UCSD-AML1 (cell line): ENCODE measurements around the gene NRP1.
"Not testable (repeated sequence)": the region's sequence is repeated elsewhere in the genome, so short reads cannot be mapped to it uniquely, and the experiment has no call there.

Experiments
- DNase-seq: peaks from one replicate; lab custom pipeline; 2025; ENCODE audit not compliant: unreplicated experiment; lab: John Stamatoyannopoulos, UW

NRP1 gene

DNA sequence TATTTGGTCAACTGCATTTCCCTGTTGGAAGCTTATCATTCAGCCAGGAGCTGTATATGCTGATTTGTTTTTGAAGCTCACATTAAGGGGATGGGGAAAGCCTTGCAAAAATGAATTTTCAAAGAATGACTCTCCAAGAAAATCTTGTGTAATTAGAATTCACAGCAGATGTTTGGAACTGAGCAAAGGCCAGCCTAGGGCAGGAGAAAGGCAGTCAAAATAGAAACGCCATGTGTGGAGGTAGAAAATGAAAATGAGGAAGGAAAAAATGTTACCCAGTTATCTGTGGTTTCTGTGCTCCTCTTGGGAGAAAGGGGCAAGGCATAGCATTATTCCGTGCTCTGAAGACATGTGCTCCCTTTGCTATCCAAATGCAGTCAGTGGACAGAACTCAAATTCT, 93.5 kb downstream of the NRP1 start:
- DNase-seq = no peak

DNA sequence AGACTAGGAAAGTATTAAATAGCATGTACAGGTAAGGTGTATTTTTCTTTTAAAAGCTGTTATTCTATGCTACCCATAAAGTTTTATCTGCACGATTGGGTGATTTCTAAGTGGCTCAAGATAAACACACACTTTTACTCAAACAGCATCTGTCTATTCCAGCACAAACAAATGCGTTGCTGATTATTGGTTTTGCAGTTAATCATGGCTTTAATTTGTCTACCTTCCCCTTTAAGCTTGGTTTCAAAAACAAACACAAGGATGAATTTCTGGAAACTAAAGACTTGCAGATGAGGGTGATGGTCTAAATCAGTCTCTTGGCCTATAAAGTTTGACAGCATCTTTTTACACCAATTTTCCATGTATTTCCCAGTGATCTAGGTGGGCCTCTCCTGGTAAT, 94.2 kb downstream of the NRP1 start:
- no peak for DNase-seq

DNA sequence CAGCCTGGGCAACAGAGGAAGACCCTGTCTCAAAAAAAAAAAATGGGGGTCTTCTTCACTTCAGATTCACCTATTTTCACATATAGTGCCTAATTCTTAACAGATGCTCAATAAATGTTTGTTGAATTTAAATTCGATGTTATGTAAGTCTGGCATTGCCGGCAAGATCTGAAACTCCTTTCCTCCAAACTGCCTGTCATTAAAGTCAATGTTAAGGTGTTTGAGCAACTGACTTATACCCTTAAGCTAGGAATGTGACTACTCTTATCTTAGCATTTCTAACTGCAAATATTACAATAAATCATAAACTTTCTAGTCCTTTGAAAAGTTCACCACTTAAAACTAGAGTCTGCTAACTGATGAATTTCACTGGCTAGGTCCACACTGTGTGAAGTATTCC, 95.2 kb downstream of the NRP1 start:
- DNase-seq = no peak

DNA sequence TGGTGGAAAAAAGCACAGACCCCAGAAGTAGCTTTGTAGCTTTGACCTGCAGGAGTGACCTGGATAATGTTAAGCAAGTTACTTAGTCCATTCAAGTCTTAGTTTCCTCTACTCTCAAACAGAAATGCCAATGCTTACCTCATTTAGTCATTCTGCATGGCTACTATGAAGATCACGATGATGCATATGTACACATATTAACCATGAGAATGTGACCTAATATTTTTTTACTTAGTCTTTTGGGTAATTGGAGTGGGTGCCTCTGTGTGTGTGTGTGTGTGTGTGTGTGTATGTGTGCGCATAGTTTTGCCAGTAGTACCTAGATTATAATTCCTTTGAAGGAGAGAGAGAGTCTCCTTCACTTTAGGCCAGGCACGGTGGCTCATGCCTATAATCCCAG, 95.8 kb downstream of the NRP1 start:
- DNase-seq = no peak

DNA sequence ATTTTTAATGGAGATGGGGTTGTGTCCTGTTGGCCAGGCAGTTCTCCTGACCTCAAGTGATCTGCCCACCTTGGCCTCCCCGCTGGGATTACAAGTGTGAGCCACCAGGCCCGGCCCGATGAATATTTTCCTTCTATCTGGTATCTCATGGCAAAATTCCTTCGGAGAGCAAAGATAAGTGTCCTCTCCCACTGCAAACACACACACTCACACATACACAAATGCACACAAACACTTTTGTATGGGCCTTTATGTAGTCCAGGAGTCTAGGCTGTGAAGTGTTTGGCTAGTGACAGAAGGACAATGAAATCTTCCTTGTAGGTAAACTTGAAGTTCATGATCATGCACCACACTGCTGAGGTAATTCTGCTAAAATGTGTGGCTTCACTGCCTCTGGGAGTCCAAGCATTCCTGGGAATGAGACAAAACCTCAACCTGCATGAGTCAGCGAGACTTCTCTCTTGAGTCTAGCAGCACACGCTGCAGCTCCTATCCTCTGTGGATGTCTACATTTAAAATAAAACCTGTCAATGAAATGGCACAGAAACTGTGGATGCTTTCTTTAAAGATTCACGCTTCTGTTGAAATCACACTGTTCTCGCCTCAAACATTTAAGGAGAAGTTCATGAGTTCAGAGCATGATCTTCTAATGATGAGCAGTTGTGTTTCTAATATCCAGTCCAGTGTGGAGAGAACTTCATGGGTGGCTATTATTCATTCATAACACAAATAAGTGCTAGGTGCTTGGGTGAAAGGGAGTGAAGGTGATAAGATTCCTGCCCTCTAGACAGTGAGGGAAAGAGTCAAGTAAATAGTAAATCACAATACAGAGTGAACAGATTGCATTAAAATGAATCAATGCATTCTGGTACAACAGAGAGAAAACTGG, 96.5 kb downstream of the NRP1 start:
- DNase-seq = no peak

DNA sequence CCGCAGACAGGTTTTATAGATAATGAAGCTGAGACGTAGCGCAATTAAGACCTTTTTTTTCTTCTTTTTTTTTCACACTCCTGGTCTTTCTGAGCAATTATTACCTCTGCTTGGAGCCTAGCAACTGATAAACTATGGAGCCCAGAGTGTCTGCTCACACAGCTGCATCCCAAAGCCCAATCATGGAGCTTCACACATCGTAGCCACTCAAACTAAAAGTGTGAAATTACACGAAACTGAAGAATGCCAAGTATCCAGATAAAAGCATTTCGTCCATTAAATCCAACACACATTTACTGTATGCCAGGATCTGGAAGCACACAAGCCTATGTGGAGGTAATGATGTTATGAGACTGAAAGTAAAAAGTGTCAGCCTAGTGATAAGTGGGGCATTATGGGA, 97.6 kb downstream of the NRP1 start:
- no peak for DNase-seq

DNA sequence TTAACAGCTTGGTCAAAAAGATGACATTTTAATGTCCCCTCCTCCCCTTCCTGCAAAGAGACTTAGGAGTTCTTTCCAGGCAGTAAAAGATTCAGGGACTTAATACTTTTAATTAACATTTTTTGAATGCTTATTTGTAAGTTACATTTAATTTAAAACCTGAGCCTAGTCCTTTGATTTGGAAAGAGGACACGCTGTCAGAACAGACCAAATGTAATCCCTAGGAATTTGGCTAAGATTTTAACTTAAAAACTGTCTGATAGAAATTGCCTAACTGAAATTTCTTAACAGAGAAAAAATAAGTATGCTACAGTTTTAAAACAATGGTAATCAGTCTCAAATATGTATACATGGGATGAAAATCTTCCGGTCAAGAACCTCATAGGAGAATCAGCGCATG, 98.5 kb downstream of the NRP1 start:
- DNase-seq = no peak

DNA sequence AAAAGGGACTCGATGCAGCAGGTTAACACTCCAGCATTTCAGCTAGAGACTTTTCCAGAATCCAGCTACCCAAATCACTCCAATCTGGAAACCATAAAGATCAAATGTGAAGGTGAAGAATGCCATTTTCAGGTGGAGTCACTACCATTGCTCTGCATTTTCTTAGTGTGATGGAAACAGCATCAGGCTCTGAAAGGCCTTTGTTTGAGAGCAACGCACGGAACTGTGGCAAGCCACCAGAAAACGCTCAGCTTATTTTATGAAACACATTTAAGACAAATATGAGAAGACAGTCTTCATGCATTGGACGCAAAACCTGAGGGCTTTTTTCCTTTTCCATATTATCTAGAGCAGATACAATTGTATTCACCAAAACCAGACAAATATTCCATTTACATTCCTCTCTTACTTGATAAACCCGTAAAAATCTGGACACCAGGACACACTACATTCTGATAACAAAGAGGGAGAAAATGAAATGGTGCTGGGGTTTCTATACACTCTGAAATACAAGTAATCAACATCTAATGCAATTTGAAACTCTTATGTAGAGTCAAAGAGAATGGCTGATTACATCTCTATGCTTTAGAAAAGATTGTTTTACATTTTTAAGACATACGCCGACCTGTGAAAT, 99.1 kb downstream of the NRP1 start:
- DNase-seq = no peak

DNA sequence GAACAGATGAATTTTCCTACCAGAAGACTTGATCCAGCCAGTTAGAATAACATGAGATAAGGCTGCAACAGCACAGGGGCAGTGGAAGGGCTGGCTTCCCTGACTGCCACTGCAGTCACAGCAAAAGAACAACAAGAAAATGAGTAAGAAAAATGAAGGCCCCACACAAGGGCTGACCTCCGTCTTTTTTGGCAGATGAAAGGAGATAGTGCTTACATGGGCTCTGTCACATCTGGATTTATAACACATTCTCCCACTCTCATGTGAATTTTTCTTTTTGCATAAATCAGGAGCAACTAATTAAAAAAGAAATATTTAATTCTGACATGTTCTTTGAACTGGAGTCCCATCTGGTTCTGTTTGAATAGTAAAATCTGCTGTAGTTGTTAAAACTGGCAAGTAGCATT, 99.6 kb downstream of the NRP1 start:
- DNase-seq = no peak

DNA sequence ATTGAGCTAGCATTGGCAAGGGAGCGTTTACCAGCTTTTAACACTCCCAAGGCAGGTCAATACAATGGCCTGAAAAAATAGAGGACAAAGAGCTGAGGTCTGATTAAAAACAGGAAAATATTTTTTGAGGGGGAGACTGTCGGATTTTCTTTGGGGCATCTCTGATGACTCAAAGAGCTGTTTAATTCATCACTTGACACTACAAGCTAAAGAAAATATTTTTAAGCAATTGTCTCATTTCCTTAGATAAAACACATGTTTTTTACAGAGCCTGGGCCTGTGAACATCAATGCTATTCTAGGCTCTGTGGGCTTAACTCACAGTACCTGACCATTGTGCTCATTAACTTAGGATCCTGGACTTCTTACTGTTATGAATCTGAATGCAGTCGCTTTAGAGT, 100.8 kb downstream of the NRP1 start:
- DNase-seq = no peak

DNA sequence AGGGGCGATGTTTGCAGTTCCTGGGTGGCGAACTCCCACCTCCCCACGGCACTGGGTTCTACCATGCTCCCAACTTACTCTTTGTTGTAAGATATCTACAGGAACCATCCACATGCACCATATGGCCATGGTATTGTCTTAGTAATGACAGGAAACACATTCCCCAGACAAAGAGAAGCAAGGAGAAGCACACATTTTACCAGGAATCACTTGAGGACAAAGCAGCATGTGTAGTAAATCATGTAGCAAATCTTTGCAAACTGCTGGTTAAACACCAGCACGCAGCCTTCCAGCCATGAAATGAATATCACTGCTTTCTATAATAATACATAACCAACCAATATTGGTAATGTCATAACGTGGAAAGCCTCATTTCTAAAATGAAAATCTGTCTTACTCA, 101.2 kb downstream of the NRP1 start:
- DNase-seq = no peak

DNA sequence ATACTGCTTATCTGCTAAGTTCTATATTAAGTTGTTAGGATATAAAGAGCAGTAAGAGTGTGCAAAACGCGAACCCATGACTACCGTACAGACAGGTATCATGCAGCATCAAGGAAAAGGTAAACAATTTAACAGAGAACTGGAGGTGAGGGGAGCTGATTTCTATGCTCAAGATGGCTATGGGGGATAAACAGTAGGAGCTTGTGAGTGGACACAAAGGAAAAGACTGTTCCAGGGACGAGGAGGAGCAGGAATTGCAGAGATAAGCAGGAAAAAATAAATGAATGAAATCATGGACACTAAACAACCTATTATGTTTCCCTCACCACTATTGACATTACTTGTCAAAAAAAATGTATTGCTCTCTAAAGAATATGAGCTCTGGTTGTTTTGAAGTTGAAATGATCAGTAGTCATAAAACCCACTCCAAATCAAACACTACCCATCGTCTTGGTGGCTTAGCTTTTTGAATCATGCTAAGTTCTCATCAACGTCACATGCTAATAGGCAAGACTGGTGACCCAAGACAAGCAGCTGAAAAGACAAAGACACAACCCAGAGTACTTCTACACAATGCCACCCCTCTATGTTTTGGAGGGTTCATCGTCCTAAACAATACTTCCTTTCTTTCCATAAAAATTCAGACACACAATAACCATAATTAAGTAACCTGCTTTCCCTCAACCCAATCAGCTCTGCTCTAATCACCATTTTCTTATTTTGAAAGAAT, 102.7 kb downstream of the NRP1 start:
- no peak for DNase-seq

DNA sequence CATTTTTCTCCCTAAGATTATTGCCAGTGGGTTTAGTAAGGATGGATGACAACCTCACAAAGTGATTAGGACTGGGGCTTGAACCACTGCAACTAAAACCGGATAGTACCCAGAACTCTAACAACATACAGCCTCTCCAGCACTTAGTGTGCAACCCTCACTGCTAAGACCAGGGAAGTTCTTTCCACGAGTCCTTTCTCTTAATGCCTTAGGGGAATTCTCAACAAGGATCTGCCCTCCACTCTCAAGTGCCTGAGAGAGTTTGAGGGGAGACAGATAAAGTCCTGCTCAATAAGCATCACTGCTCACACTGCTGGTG, 104.6 kb downstream of the NRP1 start:
- DNase-seq = no peak

DNA sequence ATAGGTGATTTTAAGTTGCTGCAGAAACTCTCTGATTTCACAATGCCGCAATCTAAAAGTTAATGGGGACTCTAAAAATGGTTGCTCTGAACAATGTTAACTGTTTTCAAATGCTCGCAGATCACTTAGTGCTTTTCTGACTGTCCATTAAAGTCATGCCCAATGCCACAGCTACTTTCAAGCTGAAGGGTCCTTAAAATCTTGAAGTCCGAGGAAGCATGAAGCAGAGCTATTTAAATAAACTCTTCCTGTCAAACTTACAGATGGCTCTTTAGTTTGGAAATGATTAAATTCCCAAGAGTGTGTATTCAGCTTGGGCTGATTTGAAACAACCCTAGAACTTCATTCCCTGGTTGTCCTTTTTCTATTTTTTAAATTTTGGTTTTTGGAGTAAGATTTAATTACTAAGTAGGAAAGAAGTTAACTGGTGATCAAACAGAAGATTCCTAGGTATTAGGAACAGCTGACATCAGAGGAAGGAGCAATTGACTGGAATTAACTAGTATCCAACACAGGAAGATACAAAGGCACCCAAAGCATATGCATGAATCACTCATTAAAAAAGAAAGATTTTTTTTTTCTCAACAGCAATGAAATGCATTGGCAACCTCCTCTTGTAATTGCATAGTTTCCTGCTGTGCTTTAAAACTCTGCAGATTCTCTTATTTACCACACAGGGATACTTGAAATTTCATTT, 105.1 kb downstream of the NRP1 start:
- no peak for DNase-seq

DNA sequence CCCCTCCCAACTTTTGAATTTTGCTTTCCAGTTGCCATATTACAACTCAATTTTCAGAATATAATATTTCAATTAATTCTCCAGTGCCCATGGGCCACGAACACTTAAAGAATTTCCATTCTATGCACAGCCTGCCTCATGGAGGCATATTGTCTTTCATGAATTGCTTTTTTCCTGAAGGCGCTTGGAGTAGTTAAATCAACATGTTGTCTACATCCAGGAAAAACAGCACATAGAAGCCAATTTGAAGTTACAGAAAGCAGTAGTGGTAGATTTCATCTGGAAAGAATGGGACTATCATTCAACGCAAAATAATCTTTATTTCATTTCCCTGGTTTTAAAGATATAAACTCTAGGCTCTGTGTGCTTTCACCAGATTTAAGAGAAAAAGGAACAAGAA, 106.0 kb downstream of the NRP1 start:
- DNase-seq = no peak

DNA sequence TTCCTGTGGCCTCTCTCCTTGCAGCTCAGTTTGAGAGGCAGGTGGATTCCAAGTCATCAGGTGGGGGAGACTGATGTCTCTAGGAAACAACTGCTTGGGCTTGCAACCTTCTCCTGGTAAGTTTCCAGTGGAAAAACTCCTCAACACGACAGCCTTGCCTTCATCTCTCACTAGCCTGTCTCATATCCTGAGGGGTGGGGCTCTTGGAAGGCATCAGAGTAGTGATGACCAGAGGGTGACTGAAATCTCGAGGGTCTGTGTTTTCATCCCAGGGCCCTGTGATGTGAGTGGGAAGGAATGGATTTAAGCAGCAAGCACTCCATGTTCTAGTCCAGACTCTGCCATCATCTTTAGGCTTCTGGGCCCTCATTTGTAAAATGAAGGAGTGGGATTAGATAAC, 107.0 kb downstream of the NRP1 start:
- DNase-seq = no peak

DNA sequence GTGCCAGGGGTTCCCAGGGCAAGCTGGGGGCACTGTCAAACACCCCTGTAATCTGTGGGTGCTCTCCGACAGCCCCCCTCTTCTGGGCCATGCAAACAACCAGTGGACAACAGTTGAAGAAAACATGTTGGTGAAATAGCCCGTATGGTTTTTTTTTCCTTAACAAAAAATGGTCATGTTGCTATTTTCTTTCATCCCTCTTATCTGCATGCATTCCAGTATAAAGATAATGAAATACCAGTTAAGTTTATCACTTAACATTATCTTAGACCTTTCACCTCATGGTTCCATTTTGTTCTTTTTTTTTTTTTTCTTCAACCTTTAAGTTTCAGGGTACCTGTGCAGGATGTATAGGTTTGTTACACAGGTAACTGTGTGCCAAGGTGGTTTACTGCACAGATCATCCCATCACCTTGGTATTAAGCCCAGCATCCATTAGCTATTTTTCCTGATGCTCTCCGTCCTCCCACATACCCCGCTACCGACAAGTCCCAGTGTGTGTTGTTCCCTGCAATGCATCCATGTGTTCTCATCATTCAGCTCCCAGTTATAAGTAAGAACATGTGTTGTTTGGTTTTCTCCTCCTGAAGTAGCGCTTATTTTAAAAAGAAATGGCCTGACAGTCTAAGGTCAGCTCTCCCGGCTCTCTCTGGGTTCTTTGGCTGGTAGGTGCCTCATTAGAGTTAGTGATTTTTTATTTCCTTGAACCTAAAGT, 110.1 kb downstream of the NRP1 start:
- DNase-seq = no peak

DNA sequence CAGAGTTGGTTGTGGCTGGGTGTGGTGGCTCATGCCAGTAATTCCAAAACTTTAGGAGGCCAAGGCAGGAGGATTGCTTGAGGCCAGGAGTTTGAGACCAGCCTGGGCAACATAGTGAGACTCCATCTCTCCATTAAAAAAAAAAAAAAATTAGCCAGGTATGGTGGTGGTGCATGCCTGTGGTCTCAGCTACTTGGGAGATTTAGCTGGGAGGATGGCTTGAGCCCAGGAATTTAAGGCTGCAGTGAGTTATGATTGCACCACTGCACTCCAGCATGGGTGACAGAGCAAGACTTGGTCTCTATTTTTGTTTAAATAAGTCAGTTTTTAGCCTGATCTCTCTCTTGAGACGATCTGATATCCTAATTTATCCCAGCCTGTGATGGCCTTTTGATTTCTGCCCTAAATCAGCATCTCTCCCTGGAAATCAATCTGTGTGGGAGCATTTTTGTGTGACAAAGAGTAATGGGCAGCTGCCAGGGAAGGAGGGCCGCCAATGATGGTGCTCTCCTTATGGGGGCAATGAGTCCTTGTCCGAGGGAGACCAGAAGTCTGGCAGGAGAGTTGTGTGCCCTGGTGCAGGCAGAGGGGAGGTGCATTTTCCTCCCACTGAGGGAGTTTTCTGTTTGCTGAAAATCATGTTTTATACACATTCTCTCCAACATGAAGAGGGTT, 111.0 kb downstream of the NRP1 start:
- no peak for DNase-seq

DNA sequence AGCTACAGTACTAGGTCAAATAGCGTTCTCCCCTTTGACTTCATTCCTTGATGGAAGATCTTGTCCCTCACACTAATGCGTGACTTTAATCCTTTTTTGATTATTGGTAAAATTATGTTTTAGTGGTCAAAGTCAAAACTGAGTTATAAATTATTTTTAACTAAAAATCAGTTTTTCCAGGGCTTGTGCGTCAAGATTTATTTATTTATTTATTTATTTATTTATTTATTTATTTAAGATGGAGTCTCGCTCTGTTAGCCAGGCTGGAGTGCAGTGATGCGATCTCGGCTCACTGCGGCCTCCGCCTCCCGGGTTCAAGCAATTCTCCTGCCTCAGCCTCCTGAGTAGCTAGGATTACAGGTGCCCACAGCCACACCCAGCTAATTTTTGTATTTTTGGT, 112.2 kb downstream of the NRP1 start:
- DNase-seq = not testable (repeated sequence)

DNA sequence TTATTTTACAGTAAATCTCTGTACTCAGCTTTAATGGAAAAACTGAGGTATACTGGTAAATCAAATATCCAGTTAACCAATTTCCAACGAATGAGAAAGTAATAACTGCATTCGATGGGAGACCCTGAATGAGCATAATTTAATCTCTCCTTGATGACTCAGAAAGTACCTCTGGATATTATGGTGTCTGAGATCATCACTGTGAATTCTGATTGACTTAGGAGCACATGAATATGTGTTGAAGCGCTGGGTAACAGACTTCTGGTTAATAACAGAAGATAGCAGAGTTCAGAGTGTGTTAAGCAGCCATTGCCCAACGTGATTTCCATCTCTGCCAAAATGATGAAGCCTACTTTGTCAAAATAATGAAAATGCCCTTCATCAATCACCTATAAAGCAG, 116.6 kb downstream of the NRP1 start:
- no peak for DNase-seq
